ENCODE data around the gene ENOX1.

DNA sequence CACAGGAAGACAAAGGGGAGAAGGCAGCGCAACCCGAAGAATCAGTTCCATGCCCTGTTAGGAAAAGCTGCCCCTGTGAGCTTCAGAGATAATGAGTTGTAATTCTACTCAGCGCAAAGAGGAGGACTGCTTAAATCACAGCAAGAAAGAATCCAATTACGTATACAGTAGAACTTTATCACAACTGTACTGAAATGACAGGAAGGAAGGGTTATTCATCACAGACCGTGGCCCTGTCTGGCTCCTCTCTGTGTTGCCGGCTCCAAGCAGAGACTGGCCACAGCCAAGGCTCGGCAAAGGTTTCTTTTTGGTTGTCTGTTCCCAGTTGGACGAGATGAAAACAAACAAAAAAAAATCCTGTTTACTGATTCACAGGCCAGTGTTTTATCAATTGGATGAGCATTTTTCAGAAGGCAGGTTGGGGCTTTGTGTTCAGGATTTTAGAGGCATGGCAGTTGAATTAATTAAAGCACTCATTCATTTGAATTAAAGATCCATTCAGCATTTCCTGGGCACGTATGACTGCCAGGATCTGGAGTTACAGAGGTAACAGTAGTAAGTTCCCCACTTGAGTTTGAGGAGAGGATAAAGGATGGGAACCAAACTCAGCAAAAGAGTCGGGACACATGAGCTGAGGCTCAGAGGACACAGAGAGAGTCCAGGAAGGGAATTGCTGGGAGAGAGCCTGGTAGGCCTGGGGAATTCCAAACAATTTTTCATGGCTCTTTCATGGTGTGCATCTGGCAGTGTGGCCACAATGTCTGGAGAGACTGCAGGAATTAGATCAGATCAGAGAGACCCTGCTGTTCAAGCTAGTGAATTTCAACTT, 422.3 kb downstream of the ENOX1 start:
- TF ChIP-seq POLR2A (IDR thresholded peaks at IDR 0.05): no peak
- TF ChIP-seq CTCF (IDR thresholded peaks at IDR 0.05): no peak

Data from testis (tissue), 2 donors.